HEK293 (cell line): Measurements from ENCODE around the gene PEX3.

Source experiments
- CTCF ChIA-PET: fragments of 350-600 bp; formaldehyde crosslinking; extraction: SDS; loops from one replicate; lab custom pipeline; 2021; ENCODE audit warnings: antibody characterized with exemption; lab: Yijun Ruan, JAX
- POLR2A ChIA-PET: fragments of 300-600 bp; formaldehyde crosslinking; extraction: SDS; loops from one replicate; lab custom pipeline; 2020; ENCODE audit warnings: antibody characterized with exemption, inconsistent platforms; lab: Yijun Ruan, JAX
- H3K27ac ChIP-seq: fragments of 200-500 bp; sonication (Bioruptor generic); 2 replicates; pipeline ENCODE4 v1.5.1; 2014; ENCODE audit warnings: low read depth, low read length, control low read depth, inconsistent platforms; ENCODE audit errors: extremely low read depth
- H3K36me3 ChIP-seq, 2 experiments: fragments of 200-500 bp in 1 of 2; sonication (Bioruptor generic) in 1 of 2; 1 replicate in 1 of 2; 2 replicates in 1 of 2; pipeline ENCODE4 v1.5.1; 2014 to 2017; ENCODE audit warnings: inconsistent platforms in 2 of 2, low read length in 2 of 2; ENCODE audit not compliant: control insufficient read depth in 2 of 2, insufficient read depth in 1 of 2
- H3K4me1 ChIP-seq: fragments of 200-500 bp; sonication (Bioruptor generic); 2 replicates; pipeline ENCODE4 v1.5.1; 2014; ENCODE audit warnings: mild to moderate bottlenecking, low read length, inconsistent platforms; ENCODE audit not compliant: control insufficient read depth, insufficient read depth
- H3K4me3 ChIP-seq: 2 replicates; pipeline ENCODE4 v1.5.1; 2011; ENCODE audit warnings: low read depth, mild to moderate bottlenecking, control low read depth, low read length, moderate library complexity
- H3K9me3 ChIP-seq: fragments of 200-500 bp; sonication (Bioruptor generic); 2 replicates; pipeline ENCODE4 v1.5.1; 2014; ENCODE audit warnings: low read depth, low read length, inconsistent platforms; ENCODE audit not compliant: control insufficient read depth, insufficient read depth
- KLF1 ChIP-seq: fragments of 450-650 bp; formaldehyde crosslinking; IDR thresholded peaks from 2 replicates; pipeline ENCODE4 v1.5.1; 2016; ENCODE audit warnings: missing biosample characterization, missing genetic modification characterization
- MEIS1 ChIP-seq: sonication (generic); formaldehyde crosslinking; IDR thresholded peaks from 2 replicates; pipeline ENCODE4 v1.8.1; 2022; ENCODE audit warnings: missing genetic modification reagents, mild to moderate bottlenecking, borderline replicate concordance
- SP7 ChIP-seq: fragments of 450-650 bp; formaldehyde crosslinking; IDR thresholded peaks from 2 replicates; pipeline ENCODE4 v1.5.1; 2016; ENCODE audit warnings: missing biosample characterization, missing genetic modification characterization
- ZBTB7A ChIP-seq: fragments of 450-650 bp; formaldehyde crosslinking; IDR thresholded peaks from 2 replicates; pipeline ENCODE4 v1.5.1; 2016; ENCODE audit warnings: low read depth, missing biosample characterization, missing genetic modification characterization
- ZNF138 ChIP-seq: fragments of 450-650 bp; formaldehyde crosslinking; IDR thresholded peaks from 2 replicates; pipeline ENCODE4 v1.5.1; 2016; ENCODE audit warnings: missing biosample characterization, missing genetic modification characterization, borderline replicate concordance
- ZNF473 ChIP-seq: fragments of 450-650 bp; formaldehyde crosslinking; IDR thresholded peaks from 2 replicates; pipeline ENCODE4 v1.5.1; 2017; ENCODE audit warnings: missing biosample characterization, missing genetic modification characterization
- ZNF555 ChIP-seq: fragments of 450-650 bp; formaldehyde crosslinking; conservative IDR thresholded peaks from 2 replicates; pipeline ENCODE4 v1.5.1; 2017; ENCODE audit warnings: missing biosample characterization, mild to moderate bottlenecking, missing genetic modification characterization, inconsistent platforms
- TF ChIP-seq, protein P1 (sequence below): fragments of 450-650 bp; formaldehyde crosslinking; IDR thresholded peaks from 2 replicates; pipeline ENCODE4 v1.5.1; 2017; ENCODE audit warnings: missing biosample characterization, missing genetic modification characterization
- TF ChIP-seq, protein P2 (sequence below): fragments of 450-650 bp; formaldehyde crosslinking; IDR thresholded peaks from 2 replicates; pipeline ENCODE4; 2016; ENCODE audit warnings: missing biosample characterization, missing genetic modification characterization
- TF ChIP-seq, protein P3 (sequence below): fragments of 450-650 bp; formaldehyde crosslinking; IDR thresholded peaks from 2 replicates; pipeline ENCODE4 v1.5.1; 2016; ENCODE audit warnings: missing biosample characterization, missing genetic modification characterization
- TF ChIP-seq, protein P4 (sequence below): fragments of 450-650 bp; formaldehyde crosslinking; IDR thresholded peaks from 2 replicates; pipeline ENCODE4 v1.5.1; 2016; ENCODE audit warnings: missing biosample characterization, missing genetic modification characterization
- TF ChIP-seq, protein P5 (sequence below): fragments of 450-650 bp; formaldehyde crosslinking; IDR thresholded peaks from 2 replicates; pipeline ENCODE4 v1.5.1; 2016; ENCODE audit warnings: missing biosample characterization, missing genetic modification characterization, low read depth
- TF ChIP-seq, protein P6 (sequence below): fragments of 450-650 bp; formaldehyde crosslinking; IDR thresholded peaks from 2 replicates; pipeline ENCODE4 v1.5.1; 2016; ENCODE audit warnings: missing biosample characterization, missing genetic modification characterization, borderline replicate concordance

Gene PEX3

DNA sequence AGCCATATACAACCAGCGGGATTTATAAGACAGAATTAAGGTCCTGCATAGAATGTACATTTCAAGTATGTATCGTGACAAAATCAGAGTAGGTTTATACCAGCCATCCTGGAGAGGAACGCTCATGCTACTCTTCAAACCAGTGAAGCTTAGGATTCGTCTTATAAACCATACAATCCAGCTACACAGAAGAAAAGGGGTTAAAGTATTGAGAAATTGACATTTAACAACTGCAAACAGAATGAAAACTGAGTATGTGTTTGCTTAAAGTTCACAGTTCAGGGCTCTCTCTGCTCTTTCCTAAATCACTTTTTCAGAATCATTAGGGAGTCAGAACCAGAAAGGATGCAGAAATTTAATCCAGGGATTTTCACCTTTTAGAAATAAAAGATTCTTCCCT lies 18.0 kb upstream of the PEX3 start (continued):
- TF ChIP-seq MEIS1 (CRISPR knock-in tag): no peak

DNA sequence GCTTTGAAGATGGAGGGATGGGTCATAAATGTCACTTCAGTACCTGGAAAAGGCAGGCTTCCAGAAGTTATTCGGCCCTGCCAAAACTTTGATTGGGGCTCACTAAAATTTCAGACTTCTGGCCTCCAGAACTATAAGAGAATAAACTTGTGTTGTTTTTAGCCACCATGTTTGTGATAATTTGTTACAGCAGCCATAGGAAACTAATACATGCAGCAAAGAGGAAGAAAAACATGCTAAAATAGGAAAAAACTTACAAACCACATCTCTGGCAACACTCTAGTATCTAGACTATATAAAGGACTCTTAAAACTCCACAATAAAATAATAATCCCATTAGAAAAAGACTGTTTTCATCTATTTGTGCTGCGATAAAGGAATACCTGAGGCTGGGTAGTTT lies 9.6 kb upstream of the PEX3 start:
- H3K9me3 ChIP-seq: no peaks in the 10 kb centered on the region
- no peaks in the 10 kb centered on the region for H3K4me1 ChIP-seq
- H3K27ac ChIP-seq: no peak overlapping the region
- CTCF ChIA-PET: no interaction called here
- POLR2A ChIA-PET: no interaction called here
- no peak overlapping the region for H3K4me3 ChIP-seq
- peaks cover 16 to 55% of the 10 kb centered on the region in 2 experiments; a peak in 2 of 3 replicates for H3K36me3 ChIP-seq
- TF ChIP-seq, protein P1, sequence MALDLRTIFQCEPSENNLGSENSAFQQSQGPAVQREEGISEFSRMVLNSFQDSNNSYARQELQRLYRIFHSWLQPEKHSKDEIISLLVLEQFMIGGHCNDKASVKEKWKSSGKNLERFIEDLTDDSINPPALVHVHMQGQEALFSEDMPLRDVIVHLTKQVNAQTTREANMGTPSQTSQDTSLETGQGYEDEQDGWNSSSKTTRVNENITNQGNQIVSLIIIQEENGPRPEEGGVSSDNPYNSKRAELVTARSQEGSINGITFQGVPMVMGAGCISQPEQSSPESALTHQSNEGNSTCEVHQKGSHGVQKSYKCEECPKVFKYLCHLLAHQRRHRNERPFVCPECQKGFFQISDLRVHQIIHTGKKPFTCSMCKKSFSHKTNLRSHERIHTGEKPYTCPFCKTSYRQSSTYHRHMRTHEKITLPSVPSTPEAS (tag by site-specific recombination): no peak
- no peak for TF ChIP-seq ZNF138
- TF ChIP-seq ZNF555 (tag by site-specific recombination): no peak
- TF ChIP-seq, protein P2, sequence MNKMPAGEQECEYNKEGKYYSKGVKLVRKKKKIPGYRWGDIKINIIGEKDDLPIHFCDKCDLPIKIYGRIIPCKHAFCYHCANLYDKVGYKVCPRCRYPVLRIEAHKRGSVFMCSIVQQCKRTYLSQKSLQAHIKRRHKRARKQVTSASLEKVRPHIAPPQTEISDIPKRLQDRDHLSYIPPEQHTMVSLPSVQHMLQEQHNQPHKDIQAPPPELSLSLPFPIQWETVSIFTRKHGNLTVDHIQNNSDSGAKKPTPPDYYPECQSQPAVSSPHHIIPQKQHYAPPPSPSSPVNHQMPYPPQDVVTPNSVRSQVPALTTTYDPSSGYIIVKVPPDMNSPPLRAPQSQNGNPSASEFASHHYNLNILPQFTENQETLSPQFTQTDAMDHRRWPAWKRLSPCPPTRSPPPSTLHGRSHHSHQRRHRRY: no peak
- TF ChIP-seq, protein P3, sequence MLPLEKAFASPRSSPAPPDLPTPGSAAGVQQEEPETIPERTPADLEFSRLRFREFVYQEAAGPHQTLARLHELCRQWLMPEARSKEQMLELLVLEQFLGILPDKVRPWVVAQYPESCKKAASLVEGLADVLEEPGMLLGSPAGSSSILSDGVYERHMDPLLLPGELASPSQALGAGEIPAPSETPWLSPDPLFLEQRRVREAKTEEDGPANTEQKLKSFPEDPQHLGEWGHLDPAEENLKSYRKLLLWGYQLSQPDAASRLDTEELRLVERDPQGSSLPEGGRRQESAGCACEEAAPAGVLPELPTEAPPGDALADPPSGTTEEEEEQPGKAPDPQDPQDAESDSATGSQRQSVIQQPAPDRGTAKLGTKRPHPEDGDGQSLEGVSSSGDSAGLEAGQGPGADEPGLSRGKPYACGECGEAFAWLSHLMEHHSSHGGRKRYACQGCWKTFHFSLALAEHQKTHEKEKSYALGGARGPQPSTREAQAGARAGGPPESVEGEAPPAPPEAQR: no peak
- TF ChIP-seq KLF1 (tag by site-specific recombination): no peak
- TF ChIP-seq, protein P4, sequence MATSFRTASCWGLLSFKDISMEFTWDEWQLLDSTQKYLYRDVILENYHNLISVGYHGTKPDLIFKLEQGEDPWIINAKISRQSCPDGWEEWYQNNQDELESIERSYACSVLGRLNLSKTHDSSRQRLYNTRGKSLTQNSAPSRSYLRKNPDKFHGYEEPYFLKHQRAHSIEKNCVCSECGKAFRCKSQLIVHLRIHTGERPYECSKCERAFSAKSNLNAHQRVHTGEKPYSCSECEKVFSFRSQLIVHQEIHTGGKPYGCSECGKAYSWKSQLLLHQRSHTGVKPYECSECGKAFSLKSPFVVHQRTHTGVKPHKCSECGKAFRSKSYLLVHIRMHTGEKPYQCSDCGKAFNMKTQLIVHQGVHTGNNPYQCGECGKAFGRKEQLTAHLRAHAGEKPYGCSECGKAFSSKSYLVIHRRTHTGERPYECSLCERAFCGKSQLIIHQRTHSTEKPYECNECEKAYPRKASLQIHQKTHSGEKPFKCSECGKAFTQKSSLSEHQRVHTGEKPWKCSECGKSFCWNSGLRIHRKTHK (tag by site-specific recombination): no peak
- TF ChIP-seq, protein P5, sequence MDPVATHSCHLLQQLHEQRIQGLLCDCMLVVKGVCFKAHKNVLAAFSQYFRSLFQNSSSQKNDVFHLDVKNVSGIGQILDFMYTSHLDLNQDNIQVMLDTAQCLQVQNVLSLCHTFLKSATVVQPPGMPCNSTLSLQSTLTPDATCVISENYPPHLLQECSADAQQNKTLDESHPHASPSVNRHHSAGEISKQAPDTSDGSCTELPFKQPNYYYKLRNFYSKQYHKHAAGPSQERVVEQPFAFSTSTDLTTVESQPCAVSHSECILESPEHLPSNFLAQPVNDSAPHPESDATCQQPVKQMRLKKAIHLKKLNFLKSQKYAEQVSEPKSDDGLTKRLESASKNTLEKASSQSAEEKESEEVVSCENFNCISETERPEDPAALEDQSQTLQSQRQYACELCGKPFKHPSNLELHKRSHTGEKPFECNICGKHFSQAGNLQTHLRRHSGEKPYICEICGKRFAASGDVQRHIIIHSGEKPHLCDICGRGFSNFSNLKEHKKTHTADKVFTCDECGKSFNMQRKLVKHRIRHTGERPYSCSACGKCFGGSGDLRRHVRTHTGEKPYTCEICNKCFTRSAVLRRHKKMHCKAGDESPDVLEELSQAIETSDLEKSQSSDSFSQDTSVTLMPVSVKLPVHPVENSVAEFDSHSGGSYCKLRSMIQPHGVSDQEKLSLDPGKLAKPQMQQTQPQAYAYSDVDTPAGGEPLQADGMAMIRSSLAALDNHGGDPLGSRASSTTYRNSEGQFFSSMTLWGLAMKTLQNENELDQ: no peak
- TF ChIP-seq, protein P6, sequence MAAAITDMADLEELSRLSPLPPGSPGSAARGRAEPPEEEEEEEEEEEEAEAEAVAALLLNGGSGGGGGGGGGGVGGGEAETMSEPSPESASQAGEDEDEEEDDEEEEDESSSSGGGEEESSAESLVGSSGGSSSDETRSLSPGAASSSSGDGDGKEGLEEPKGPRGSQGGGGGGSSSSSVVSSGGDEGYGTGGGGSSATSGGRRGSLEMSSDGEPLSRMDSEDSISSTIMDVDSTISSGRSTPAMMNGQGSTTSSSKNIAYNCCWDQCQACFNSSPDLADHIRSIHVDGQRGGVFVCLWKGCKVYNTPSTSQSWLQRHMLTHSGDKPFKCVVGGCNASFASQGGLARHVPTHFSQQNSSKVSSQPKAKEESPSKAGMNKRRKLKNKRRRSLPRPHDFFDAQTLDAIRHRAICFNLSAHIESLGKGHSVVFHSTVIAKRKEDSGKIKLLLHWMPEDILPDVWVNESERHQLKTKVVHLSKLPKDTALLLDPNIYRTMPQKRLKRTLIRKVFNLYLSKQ (tag by site-specific recombination): no peak
- TF ChIP-seq, all 188 proteins: peak for 0

DNA sequence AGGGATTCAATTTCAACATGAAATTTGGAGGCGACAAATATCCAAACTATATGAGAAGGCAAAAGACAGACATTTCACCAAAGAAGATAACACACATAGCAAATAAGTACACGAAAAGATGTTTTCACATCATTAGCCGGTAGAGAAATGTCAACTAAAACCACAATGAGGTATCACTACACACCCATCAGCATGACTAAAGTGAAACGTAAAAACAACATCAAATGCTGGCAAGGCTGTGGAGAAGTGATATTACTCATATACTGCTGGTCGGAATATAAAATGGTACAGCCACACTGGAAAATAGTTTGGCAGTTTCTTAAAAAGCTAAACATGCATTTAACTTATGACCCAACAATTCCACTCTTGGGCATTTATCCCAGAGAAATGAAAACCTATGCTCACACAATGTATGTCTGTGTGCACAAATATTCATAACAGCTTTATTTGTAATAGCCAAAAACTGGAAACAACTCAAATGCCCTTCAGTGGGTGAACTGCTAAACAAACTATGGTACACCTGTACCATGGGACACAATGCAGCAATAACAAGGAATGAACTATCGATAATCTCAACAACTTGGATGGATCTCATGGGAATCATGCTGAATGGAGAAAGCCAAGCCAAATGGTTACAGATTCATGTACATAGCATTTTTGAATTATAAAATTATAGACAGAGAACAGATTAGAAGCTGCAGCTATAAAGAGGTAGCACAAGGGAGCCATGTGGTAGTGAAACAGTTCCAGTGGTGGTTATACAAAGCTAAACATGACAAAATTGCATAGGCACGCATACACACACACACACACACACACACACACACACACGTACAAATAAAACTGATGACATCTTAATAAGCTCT lies 8.7 kb upstream of the PEX3 start:
- CTCF ChIA-PET: interaction anchor here (0.6 to 1.9 kb wide), 6 partner anchors 8 to 132 kb away, joined by 3 to 8 read pairs (median 4); no protein-coding TSS in a partner anchor
- POLR2A ChIA-PET: interaction anchor here (0.7 kb wide), 1 partner anchor 9 kb away, joined by 3 read pairs; the partner anchor contains the start of genes ADAT2 and PEX3
- no peak overlapping the region for H3K4me3 ChIP-seq
- no peak overlapping the region for H3K27ac ChIP-seq
- no peaks in the 10 kb centered on the region for H3K9me3 ChIP-seq
- H3K4me1 ChIP-seq: no peaks in the 10 kb centered on the region
- TF ChIP-seq SP7 (peak; percentile 37; the same call in 1 of the 2 replicates), ZNF473 (no peak), ZBTB7A (tag by site-specific recombination) (no peak)
- TF ChIP-seq, all 188 proteins: peak for 1
- peaks cover 13 to 49% of the 10 kb centered on the region in 2 experiments; a peak in 2 of 3 replicates for H3K36me3 ChIP-seq
